Body of pancreas (tissue), 4 donors: ENCODE data around the gene DNAI2.

Experiments
- POLR2A ChIP-seq, 3 donors: fragments of 450-650 bp; IDR thresholded peaks; one replicate each; pipeline ENCODE4 v1.6.1; 2016; ENCODE audit warnings: antibody characterized with exemption in 3 of 3, mild to moderate bottlenecking in 2 of 3
- TF ChIP-seq, protein P1 (sequence below), 7 experiments: fragments of 450-650 bp in 4 of 7; fragments of 200-600 bp in 3 of 7; sonication (generic) in 3 of 7; IDR thresholded peaks; one replicate each; pipeline ENCODE4 v1.5.1; 2016 to 2019; ENCODE audit warnings: antibody characterized with exemption in 7 of 7

DNA sequence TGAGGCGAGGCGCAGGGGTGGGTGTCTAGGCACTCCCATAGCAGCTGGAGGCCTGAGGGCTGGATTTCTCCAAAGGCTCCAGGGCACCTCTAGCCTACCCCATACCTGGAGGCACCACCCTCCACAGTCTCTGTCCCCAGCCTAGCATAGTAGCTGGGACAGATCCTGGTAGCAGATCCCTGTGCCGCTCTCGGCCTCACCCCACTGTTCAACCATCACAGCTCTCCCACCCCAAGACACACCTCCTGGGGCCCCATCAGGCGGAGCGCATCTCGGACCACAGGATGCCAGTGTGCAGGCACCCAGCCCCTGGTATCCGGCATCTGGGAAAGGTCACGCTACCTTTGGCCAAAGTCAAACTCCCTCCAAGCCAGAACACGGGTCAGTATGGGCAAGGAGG is 80.5 kb downstream of the DNAI2 start:
- TF ChIP-seq, protein P1, sequence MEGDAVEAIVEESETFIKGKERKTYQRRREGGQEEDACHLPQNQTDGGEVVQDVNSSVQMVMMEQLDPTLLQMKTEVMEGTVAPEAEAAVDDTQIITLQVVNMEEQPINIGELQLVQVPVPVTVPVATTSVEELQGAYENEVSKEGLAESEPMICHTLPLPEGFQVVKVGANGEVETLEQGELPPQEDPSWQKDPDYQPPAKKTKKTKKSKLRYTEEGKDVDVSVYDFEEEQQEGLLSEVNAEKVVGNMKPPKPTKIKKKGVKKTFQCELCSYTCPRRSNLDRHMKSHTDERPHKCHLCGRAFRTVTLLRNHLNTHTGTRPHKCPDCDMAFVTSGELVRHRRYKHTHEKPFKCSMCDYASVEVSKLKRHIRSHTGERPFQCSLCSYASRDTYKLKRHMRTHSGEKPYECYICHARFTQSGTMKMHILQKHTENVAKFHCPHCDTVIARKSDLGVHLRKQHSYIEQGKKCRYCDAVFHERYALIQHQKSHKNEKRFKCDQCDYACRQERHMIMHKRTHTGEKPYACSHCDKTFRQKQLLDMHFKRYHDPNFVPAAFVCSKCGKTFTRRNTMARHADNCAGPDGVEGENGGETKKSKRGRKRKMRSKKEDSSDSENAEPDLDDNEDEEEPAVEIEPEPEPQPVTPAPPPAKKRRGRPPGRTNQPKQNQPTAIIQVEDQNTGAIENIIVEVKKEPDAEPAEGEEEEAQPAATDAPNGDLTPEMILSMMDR (IDR thresholded peaks at IDR 0.05), result no peak
- TF ChIP-seq POLR2A (IDR thresholded peaks at IDR 0.05), result no peak
